Prostate gland (tissue), 2 donors: Measurements from ENCODE around the gene MN1.

Experiments
- POLR2A ChIP-seq: fragments of 450-650 bp; IDR thresholded peaks from one replicate; pipeline ENCODE4 v1.6.1; 2016; ENCODE audit warnings: antibody characterized with exemption, mild to moderate bottlenecking
- POLR2AphosphoS5 ChIP-seq: sonication (generic); formaldehyde crosslinking; IDR thresholded peaks from one replicate; pipeline ENCODE4 v1.6.1; 2017; ENCODE audit warnings: antibody characterized with exemption
- TF ChIP-seq, protein P1 (sequence below), 4 experiments: fragments of 200-600 bp in 2 of 4; fragments of 450-650 bp in 2 of 4; sonication (generic) in 2 of 4; IDR thresholded peaks; 1 replicate in 3 of 4; 2 replicates in 1 of 4; pipeline ENCODE4 v1.5.1; 2016 to 2019; ENCODE audit warnings: antibody characterized with exemption in 4 of 4, mild to moderate bottlenecking in 2 of 4, moderate library complexity in 2 of 4

DNA sequence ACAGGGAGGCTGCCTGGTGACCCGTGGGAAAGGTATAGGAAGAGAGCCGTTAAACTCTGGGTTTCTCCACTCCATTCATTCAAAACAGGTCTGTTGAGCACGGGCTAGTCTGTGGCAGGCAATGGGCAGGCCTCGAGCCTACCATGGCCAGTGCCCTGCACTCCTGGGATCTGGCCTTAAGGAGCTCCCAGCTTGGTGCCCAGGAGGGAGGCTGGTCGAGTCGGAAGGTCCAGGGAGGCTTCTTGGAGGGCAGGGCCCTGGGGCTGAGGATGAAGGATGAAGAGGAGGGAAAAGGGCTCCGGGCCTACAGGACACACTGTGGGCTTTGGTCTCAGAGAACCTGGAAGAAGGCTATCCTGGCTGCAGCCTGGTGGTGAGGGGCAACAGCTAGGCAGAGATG is 41.9 kb upstream of the MN1 start:
- TF ChIP-seq, protein P1, sequence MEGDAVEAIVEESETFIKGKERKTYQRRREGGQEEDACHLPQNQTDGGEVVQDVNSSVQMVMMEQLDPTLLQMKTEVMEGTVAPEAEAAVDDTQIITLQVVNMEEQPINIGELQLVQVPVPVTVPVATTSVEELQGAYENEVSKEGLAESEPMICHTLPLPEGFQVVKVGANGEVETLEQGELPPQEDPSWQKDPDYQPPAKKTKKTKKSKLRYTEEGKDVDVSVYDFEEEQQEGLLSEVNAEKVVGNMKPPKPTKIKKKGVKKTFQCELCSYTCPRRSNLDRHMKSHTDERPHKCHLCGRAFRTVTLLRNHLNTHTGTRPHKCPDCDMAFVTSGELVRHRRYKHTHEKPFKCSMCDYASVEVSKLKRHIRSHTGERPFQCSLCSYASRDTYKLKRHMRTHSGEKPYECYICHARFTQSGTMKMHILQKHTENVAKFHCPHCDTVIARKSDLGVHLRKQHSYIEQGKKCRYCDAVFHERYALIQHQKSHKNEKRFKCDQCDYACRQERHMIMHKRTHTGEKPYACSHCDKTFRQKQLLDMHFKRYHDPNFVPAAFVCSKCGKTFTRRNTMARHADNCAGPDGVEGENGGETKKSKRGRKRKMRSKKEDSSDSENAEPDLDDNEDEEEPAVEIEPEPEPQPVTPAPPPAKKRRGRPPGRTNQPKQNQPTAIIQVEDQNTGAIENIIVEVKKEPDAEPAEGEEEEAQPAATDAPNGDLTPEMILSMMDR (IDR thresholded peaks at IDR 0.05) = no peak
- TF ChIP-seq POLR2AphosphoS5 = no peak
- TF ChIP-seq POLR2A = no peak
